OCI-LY7 (cell line): ENCODE results near the gene RRBP1.

Experiments
- CTCF ChIP-seq: fragments of 200-600 bp; sonication (generic); conservative IDR thresholded peaks from 2 replicates; pipeline ENCODE4 v1.5.1; 2014; ENCODE audit warnings: mild to moderate bottlenecking, antibody characterized with exemption, low read length, moderate library complexity, mixed read lengths
- EZH2phosphoT487 ChIP-seq: fragments of 200-600 bp; sonication (generic); IDR thresholded peaks from 2 replicates; pipeline ENCODE4 v1.6.1; 2018; ENCODE audit warnings: low read depth, borderline replicate concordance, mild to moderate bottlenecking, mixed run types, antibody characterized with exemption, low read length, moderate library complexity, mixed read lengths

- no peak for TF ChIP-seq CTCF
- TF ChIP-seq EZH2phosphoT487 = no peak
These were observed 76.0 kb downstream of the RRBP1 start for GRCh38 chr20:17606001-17606400.
